ENCODE measurements around the gene HDAC4. TPM values are rescaled to one million over a fixed set of nuclear protein-coding genes. Genes with fewer than 3 reads are reported as not detected.

The HDAC4 gene
- total and polyA plus RNA-seq, 2 of the 8 experiments (the other 6 are each of a cell fraction or from before 2014, with no cell fraction given): 15.4 to 31.5 TPM

DNA sequence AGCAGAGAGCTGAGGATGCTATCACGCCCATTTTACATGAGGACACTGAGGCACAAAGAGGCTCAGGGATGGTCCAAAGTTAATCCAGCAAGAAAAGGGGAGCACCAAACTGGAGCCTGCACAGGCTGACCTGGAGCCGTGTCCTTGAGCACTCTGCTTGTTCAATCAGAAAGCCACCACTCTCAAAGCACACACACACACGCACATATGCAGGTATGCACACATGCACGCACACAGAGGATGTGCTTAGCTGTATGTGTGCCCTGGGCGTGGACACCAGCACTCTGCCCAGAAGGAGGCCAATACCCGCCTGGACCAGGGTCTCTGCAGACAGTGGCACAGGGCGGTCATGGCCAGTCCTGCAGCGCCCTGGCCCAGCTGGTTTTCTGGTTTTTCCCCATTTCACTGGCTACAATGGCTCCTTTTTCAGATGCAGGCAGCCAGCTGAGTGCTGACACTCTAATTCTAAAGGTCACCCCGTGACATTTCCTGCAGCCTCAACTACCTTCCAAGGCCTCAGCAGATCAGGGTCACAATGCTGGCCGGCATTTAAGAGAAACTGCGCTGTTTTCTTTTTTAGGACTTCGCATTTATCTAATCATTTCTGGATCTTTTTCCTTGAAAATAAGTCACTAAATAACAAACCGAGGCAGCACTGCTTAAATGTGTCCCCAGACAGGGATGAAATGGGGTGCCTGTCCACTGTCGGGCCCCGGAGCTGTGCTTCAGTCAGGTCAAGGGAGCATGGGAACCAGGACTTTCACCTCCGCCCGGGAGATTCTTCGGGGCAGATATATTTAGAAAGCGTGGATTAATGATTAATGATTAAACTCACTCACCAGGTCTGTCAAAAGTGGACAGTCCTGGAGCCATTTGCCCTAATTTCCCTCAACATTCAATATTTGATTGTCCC, 104.5 kb downstream of the HDAC4 start:
- DNase-seq (ENCODE audit: low read depth in 1 of 2, low spot score in 2 of 2) (no peak), FAIRE-seq (no peak)
- Histone ChIP-seq H3K4ac (replicated peaks; ENCODE audit: insufficient read length, low read depth, low read length) (peak overlapping the region; percentile 33), H3K9ac (replicated peaks in 1 of 4; ENCODE audit: extremely low read depth in 1 of 4, low read depth in 3 of 4, low read length in 3 of 4) (no peak overlapping the region; a peak in 1 of 7 replicates), H4K20me1 (replicated peaks in 1 of 2; ENCODE audit: control insufficient read depth in 1 of 2, insufficient read depth in 2 of 2, low read length in 2 of 2) (peaks cover 0 to 11% of the 10 kb centered on the region in 2 experiments), H3K36me3 (ENCODE audit: control insufficient read depth in 2 of 4, insufficient read depth in 4 of 4, low read length in 3 of 4) (no peaks in the 10 kb centered on the region), H3K4me3 (ENCODE audit: extremely low read depth in 1 of 4, insufficient read depth in 2 of 4, low read depth in 3 of 4, low read length in 4 of 4) (peak overlapping the region in 1 of 4 experiments; percentile 28; a peak in 1 of 8 replicates), H4K91ac (replicated peaks; ENCODE audit: insufficient read length, low read length) (peak overlapping the region; percentile 93), H3K23me2 (ENCODE audit: low read depth, low read length) (no peaks in the 10 kb centered on the region), H3K79me1 (ENCODE audit: low read depth, low read length) (peaks cover 6% of the 10 kb centered on the region; the same call in 1 of the 2 replicates), H3K4me2 (ENCODE audit: insufficient read depth in 1 of 2, low read depth in 2 of 2, low read length in 2 of 2) (peak overlapping the region; percentile 52 to 55), H3K4me1 (replicated peaks in 1 of 4; ENCODE audit: control insufficient read depth in 3 of 4, insufficient read depth in 4 of 4, low read length in 3 of 4) (peaks cover 22 to 51% (median 39%) of the 10 kb centered on the region in 4 experiments), H3K27ac (ENCODE audit: low read depth, low read length) (peak overlapping the region; percentile 25; the same call in 1 of the 2 replicates), H2BK12ac (ENCODE audit: low read depth, low read length) (peak overlapping the region; percentile 89; the same call in 1 of the 2 replicates), H2AK5ac (ENCODE audit: low read depth, low read length) (peak overlapping the region; percentile 8), H2BK15ac (ENCODE audit: low read length) (0 out of 2 replicates have a peak overlapping the region, but pooled peaks have one; percentile 34), H2BK20ac (ENCODE audit: low read length) (peak overlapping the region; percentile 68), H3K18ac (ENCODE audit: extremely low read depth, low read length) (peak overlapping the region; percentile 99), H2BK5ac (ENCODE audit: low read depth, low read length) (peak overlapping the region; percentile 85; the same call in 1 of the 2 replicates), H3K9me3 (ENCODE audit: insufficient read depth in 2 of 2, low read depth in 1 of 2, low read length in 1 of 2) (no peaks in the 10 kb centered on the region), H3K14ac (ENCODE audit: insufficient read length) (no peak overlapping the region), H2AFZ (ENCODE audit: low read length) (no peak overlapping the region), H4K5ac (ENCODE audit: insufficient read length, low read depth, low read length) (no peak overlapping the region), H3K23ac (ENCODE audit: insufficient read length) (no peak overlapping the region), H3K56ac (replicated peaks; ENCODE audit: insufficient read length, low read depth, low read length) (no peak overlapping the region), H3K79me2 (ENCODE audit: control insufficient read depth in 1 of 2, insufficient read depth in 2 of 2, low read length in 2 of 2) (peaks cover 0 to 65% of the 10 kb centered on the region in 2 experiments; a peak in 3 of 4 replicates), H3K27me3 (replicated peaks in 1 of 4; ENCODE audit: control insufficient read depth in 3 of 4, extremely low read depth in 1 of 4, insufficient read depth in 3 of 4, low read length in 3 of 4) (no peaks in the 10 kb centered on the region), H2BK120ac (replicated peaks; ENCODE audit: low read depth, low read length) (peak overlapping the region; percentile 19), H4K8ac (ENCODE audit: extremely low read depth, insufficient read depth, low read length) (no peak overlapping the region)
- ChIA-PET CTCF (ENCODE audit: partially characterized antibody) (interaction anchor here (0.8 to 8.0 kb wide), 5 partner anchors 10 to 54 kb away, joined by 3 to 44 read pairs (median 5); no protein-coding TSS in a partner anchor), POLR2A (ENCODE audit: partially characterized antibody) (interaction anchor here (1.0 kb wide), 1 partner anchor 26 kb away, joined by 3 read pairs; no protein-coding TSS in a partner anchor)
- WGBS, 2 experiments (ENCODE audit: extremely low coverage in 1 of 2, insufficient coverage in 1 of 2, insufficient read length in 1 of 2, insufficient replicate concordance in 2 of 2, low coverage in 1 of 2, low lambda C conversion rate in 2 of 2, missing lambda C conversion rate in 1 of 2): 75% methylated on average over 19 of the region's 19 CpGs; no CpG with 5 or more reads in 1 of the 2 experiments

All from H1 (cell line).